GM10847 (cell line): Measurements from ENCODE around the gene TUBGCP6.

Source experiments
- POLR2A ChIP-seq: IDR thresholded peaks from 2 replicates; pipeline ENCODE4 v1.6.1; 2011; ENCODE audit not compliant: insufficient read length; ENCODE audit errors: extremely low read depth

TUBGCP6 gene

DNA sequence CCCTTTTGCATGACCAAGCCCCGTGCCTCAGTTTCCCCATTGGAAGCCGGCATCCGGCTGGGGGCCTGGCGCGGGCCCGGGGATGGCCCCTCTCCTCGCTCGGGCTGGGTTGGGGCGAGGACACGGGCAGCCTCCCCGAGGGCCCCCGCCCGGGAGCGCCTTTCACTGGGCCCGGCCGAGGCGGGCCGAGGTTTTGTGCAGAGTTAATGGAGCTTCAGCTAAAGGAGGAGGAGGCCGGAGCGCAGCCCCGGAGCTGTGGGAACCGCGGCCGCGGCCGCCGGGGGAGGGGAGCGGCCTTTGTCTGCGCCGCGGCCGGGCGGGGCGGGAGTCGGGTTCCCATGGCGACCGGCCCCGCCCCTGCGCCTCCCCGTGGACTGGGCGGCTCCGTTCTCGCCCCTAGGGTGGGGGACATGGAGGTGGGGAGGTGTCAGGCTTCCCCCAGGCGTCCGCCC, 26.7 kb upstream of the TUBGCP6 start:
- no peak for TF ChIP-seq POLR2A

DNA sequence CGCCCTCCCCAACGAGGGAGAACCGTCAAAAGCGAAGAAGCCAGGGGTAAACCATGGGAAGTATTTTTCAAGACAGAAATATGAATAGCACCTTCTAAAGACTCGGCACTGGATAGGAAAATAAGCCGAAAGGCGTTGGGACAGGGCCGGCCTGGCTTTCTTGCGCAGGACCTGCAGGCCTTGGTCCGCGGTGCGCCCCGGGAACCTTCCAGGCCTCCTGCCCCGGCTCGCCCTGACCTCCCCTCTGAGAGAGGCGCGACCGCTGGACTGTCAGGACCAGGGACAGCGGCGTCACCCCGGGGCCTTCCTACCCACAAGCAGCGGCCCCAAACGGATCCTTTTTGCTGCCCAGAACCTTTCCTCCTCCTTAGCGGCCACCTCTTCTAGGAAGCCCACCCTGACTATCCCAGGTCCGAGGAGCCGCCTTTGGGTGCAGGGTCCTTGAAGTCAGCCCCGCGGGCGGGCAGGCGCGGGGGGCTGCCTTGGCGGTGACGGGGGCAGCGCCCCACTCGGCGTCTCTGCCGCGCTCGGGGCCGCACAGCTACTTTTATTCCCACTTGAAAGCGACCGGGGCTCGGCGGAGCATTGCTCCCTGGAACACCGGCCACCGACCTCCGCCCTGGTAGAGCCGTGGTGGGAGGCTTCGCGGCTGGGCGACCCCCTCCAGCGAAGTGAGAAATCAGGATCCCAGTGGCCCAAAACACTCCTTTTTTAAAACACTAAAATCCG, 26.0 kb upstream of the TUBGCP6 start:
- TF ChIP-seq POLR2A, result no peak

DNA sequence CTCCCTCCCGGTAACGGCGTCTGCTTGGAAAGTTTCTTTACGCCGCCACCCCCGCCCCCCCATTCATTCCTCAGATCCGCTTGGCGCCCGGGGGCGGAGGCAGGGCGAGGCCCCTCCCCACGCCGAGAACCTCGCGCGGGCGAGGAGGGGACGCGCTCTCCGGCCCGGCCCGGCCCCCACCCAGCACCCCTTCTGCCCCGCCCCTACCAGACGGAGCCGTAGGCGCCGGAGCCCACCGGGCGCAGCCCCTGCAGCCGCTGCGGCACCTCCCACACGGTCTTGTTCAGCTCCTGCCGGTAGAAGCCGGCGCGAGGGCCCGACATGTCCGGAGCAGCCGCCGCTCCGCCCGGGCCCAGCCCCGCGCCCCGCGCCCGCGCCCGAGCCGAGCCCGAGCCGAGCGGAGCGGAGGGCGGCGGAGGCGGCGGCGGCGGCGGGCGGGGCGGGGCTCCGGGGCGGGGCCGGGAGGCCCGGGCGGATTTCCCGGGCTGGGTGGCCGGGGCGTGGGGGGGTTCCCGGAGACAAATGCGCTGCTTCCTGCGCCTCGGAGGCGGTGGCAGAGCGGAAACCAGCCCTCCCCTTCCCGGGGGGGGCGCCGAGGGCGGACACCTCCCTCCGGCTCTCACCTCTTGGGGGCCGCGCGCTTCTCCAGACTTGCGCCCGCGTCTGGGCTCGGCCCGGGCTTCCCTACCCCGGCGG, 25.3 kb upstream of the TUBGCP6 start, which contains the start of gene MAPK11:
TSS of gene MAPK11 (minus strand) at position 411 of the 696 bp plus-strand sequence. CDS start at position 323, 88 bp downstream.
- TF ChIP-seq POLR2A, result no peak

DNA sequence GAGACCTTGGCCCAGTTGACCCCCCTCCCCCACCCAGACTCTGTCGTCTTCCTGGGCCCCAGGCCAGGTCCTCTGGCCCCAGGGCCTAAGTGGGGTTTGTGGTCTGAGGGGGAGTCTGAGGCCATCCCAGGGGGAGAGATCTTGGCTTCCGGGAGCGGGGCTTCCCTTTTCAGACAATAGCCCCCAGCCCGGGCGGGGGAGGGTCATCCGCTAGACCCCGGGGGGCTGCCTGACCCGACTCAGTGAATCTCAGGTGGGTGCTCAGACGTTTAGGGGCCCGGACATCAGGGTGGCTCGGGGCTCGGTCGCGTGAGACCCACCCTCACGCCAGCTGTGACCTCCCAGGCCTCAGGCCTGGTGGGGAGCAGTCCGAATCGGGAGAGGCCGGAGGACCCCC, 24.7 kb upstream of the TUBGCP6 start:
- no peak for TF ChIP-seq POLR2A

DNA sequence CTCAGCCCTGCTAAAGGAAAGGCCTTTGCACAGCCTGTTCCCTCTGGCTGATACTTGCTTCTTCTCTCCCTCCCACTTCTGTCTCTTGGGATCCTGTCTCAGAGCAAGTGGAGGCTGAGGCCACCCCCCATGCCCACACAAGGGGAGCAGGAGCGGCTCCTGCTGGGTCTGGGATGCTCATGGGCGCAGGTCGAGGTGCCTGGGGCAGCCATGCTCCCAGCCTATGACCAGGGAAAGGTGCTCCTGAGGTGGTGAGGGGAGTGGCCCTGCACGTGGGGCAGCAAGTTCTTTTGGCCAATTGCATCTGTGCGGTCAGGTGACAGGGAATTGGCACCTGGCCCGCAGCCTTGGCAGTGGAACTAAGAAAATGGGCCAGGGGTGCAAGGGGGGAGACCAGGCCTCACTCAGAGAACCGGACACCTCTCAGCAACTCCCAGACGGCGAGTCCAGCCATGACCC, 23.9 kb upstream of the TUBGCP6 start:
- TF ChIP-seq POLR2A, result no peak

DNA sequence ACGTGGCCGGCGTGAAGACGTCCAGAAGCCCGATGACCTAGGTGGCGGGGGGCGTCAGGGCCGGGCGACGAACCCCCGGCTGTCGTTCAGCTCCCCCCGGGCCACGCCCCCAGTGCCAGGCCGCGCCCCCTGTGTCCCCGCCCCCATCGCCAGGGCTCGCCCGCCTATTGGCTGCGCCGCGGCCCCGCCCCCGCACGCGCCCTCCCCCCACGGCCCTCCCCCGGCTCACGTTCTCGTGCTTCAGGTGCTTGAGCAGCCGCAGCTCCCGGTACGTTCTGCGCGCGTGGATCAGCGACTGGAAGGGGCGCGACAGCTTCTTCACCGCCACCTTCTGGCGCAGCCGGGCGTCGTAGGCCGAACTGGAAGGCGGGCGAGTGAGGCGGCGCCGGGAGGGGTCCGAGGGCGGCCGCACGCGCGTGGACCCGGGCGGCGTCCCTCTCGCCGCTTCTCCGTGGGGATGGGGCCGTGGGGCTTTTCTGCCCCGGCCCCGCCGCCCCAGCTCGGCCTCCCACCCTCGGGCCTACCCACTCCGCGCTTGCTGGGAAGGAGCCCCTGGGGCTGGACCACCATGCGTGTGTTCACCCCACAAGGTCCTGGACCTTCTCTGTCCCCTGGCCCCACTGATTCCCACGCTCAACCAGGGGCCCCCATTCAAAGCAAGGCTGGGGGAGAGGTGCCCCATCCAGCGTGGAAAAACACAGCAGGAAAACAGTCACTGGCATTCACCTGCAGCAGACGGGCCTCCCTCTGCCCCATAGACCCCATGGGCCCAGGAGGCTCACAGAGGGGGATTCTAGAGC, 23.0 kb upstream of the TUBGCP6 start:
- TF ChIP-seq POLR2A, result no peak

DNA sequence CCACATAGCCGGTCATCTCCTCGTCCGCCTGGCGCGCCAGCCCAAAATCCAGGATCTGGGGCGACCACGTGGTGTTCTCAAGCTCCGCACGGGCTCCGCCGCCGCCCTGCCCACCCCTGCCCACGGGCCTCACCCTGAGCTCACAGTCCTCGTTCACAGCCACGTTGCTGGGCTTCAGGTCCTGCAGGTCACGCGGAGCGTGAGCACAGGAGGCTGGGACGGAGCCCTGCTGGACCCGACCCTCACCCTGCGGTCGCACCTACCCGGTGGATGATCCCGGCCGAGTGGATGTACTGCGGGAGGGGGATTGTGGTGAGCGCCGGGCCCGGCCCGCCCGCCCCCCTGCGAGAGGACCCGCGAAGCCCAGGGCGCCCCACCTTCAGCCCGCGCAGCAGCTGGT, 22.2 kb upstream of the TUBGCP6 start:
- TF ChIP-seq POLR2A, result no peak

DNA sequence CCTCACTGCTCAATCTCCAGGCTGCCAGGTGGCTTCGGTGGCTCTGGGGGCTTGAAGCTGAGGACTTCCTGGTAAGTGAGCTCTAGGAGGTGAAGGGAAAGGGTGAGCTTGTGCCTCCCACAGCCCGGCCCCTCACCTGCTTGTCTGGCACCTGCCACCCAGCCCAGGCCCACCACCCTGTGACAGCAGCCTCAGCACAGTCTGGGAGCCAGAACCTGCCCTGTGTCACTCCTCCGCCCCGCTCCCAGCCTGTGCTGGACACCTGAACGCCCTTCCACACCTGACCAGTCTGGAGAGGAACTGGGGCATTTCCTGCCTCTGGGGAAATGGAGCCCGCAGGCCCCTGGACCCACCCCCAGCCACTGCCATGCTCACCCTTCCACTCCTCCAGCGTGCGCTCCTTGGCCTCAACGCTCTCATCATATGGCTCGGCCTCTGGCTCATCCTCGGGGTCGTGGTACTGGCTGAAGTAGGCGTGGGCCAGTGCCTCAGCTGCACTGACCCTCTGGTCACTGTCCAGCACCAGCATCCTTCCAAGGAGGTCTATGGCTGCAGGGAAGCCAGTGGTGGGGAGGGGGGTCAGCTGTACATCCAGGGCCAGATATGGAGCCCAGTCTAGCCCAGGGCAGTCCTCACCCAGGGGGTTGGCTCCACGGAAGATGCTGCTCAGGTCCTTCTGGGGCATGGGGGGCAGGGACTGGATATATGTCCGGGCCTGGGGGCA, 20.3 kb upstream of the TUBGCP6 start:
- no peak for TF ChIP-seq POLR2A

DNA sequence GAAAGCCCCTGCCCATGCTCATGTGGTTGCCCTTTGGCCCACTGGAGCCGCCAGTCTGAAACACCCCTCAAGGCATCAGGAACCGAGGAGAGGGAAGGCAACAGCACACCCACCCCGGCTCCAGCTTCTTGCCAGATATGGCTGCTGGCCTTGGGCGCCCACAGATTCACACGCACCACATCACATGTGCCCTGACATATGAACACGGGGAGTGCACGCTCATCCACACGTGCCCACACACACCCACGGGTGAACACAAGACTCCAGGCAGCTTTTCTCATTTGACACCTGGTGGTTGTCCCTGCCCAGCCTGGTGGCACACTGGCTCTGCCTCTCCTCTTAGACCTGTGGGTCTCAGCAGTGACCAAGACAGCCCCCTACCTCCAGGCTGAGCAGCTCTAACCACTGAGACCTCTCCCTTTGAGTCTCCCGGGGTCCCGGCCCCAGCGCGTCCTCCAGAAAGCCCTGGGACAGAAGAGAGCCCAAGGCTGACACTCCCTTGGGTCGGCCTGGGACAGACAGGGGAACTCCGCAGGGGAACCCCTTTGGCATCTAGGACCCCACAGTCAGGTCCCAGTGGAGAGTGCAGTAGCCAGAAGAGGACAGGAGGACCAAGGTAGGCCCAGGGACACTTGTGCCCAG, 19.4 kb upstream of the TUBGCP6 start:
- TF ChIP-seq POLR2A, result no peak

DNA sequence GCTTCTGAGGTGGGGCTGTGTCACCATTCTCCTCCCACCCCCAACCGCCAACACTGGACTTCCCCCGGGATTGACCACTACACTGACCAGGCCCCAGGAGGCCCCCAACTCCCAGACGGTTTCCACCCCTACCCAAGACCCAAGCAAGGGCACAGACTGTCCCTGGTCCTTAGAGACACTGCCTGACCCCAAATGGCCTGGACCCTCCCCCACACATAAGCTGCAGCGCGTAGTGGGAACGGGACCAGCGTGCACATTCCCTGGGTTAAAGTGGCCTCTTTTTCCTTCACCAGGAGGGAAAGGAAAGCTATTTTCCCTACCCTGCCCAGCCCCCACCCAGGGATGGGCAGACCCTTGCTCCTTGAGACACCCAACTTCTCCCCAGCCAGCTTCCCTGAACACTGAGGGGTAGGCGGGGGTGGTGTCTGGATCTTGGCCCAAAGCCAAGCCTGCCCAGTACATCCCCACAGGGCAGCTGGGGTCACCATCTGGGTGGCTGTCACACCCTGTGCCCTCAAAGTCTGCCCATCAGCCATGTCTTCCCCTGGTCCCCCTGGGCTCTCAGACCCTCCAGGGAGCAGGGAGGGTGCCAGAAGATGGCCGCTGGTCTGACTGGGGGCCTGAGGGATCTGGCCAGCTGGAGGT, 18.3 kb upstream of the TUBGCP6 start:
- no peak for TF ChIP-seq POLR2A

DNA sequence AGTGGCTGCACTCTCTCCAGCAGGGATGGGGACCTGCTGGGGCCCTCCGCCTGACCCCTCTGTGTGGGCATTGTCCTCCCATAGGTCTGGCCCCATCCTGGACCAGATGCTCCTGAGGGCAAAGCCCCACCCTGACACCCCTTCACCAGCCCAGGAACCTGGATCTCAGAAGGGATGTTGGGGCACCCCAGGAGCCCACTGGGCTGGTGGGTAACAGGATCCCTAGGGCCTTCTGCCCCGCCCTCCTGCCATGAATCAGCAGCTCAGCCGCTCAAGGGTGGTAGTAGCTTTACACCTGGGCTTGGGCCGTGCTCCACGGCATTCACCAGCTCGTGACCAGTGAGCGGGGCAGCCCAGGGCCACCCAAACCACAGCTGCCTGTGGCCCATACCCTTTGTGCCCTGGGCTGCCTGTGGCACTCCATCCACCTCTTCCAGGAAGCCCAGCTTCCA, 17.7 kb upstream of the TUBGCP6 start:
- TF ChIP-seq POLR2A, result no peak

DNA sequence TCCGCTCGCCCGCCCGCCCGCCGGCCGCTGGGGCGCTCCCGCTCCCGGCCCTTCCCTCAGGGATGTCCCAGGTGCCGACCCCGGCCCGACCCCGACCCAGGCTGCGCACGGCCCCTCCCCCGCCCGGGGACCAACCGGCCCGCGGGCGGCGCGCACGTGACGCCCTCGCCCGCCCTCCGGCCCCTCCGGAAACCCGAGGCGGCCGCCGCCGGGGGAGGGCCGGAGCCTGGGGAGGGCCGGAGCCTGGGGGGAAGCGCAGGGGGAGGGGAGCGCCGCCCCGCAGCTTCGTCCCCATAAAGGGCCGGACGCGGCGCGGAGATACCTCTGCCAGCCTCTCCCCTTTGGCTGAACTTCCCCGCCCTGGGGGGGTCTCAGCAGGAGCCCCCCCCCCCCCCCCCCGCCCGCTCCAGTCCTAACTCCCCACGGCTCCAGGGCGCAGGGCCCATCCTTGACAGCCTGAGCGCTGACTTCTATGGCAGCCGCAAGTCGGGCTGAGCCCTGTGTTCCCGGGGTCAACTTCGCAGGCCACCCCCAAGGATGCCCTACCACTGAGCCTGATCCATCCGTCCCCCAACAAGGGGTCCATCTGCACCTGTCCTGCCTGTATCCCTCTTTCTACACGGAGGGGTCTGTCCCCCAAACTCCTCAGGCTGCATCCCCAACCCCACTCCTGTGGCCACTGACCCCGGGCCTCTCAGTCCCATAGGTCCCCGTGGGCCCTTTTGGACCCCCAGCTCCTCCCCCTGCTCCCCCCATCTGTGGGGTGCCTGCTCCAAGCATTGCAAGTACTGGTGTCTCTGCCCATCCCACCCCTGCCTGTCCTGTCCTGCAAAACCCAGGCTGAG, 17.0 kb upstream of the TUBGCP6 start, which contains the start of gene MAPK12:
TSS of gene MAPK12 (minus strand) at position 69 of the 845 bp plus-strand sequence. CDS start 174 bp downstream, outside the sequence.
- no peak for TF ChIP-seq POLR2A
